ENCODE measurements around the gene SLC48A1. TPM values are rescaled to one million over a fixed set of nuclear protein-coding genes. Genes with fewer than 3 reads are reported as not detected.

The SLC48A1 gene
- total and polyA plus RNA-seq, 2 donors (not counting 3 experiments of a cell fraction or from before 2014, with no cell fraction given): 17.3 to 20.3 TPM

GRCh38 chr12:47748899-47749298, 24.1 kb upstream of the SLC48A1 start:
- Histone ChIP-seq H3K9ac (replicated peaks; ENCODE audit: extremely low read depth, insufficient read depth, low read length) (no peak overlapping the region), H3K9me3 (replicated peaks; ENCODE audit: control insufficient read depth, insufficient read depth, low read length) (no peaks in the 10 kb centered on the region), H4K20me1 (replicated peaks; ENCODE audit: control insufficient read depth, extremely low read depth, insufficient read depth, low read length) (no peaks in the 10 kb centered on the region), H3K79me2 (ENCODE audit: control insufficient read depth, insufficient read depth, low read length) (peaks cover 5% of the 10 kb centered on the region), H3K4me3 (replicated peaks in 1 of 3; ENCODE audit: insufficient read depth in 1 of 3, low read depth in 1 of 3, low read length in 3 of 3) (no peak overlapping the region), H3K27me3 (ENCODE audit: control insufficient read depth in 2 of 2, insufficient read depth in 2 of 2, low read length in 2 of 2) (no peaks in the 10 kb centered on the region), H3K36me3 (ENCODE audit: control insufficient read depth in 2 of 2, extremely low read depth in 1 of 2, insufficient read depth in 2 of 2, low read length in 2 of 2) (peaks cover 6 to 55% of the 10 kb centered on the region in 2 experiments), H3K9me1 (replicated peaks; ENCODE audit: control insufficient read depth, extremely low read depth, insufficient read depth, low read length) (no peaks in the 10 kb centered on the region), H3K27ac (ENCODE audit: insufficient read depth, low read depth, low read length) (no peak overlapping the region), H2AFZ (ENCODE audit: low read depth, low read length) (no peak overlapping the region), H3K4me1 (ENCODE audit: control insufficient read depth, extremely low read depth, insufficient read depth, low read length) (peaks cover 14% of the 10 kb centered on the region), H3K4me2 (ENCODE audit: insufficient read depth, low read length) (no peak overlapping the region)
- TF ChIP-seq FOS (IDR thresholded peaks at IDR 0.05; ENCODE audit: borderline replicate concordance, insufficient read depth, low read length) (no peak), JUN (IDR thresholded peaks at IDR 0.05; ENCODE audit: borderline replicate concordance, insufficient read depth, insufficient read length, low read depth) (no peak), EZH2 (IDR thresholded peaks at IDR 0.05; ENCODE audit: borderline replicate concordance, low read depth, low read length, severe bottlenecking) (no peak)
- BruUV-seq (replicated peaks): no TSS peak
- CTCF ChIA-PET: no interaction called here
- POLR2A ChIA-PET: no interaction called here
- intact Hi-C loops (cut with micrococcal nuclease) (no loop called here), dilution Hi-C loops (cut with MboI; ENCODE audit: extremely low pct_ligation_motif_present, low sequenced_read_pairs) (no loop called here)
- FAIRE-seq (no peak), DNase-seq (ENCODE audit: low read depth, low spot score) (no peak)

- FAIRE-seq (no peak), DNase-seq (ENCODE audit: low read depth, low spot score) (no peak)
- peaks cover 8% of the 10 kb centered on the region for H3K79me2 ChIP-seq (ENCODE audit: control insufficient read depth, insufficient read depth, low read length)
- H3K9ac ChIP-seq (replicated peaks; ENCODE audit: extremely low read depth, insufficient read depth, low read length): no peak overlapping the region
- H3K4me3 ChIP-seq (replicated peaks in 1 of 3; ENCODE audit: insufficient read depth in 1 of 3, low read depth in 1 of 3, low read length in 3 of 3): no peak overlapping the region
- H3K36me3 ChIP-seq (ENCODE audit: control insufficient read depth in 2 of 2, extremely low read depth in 1 of 2, insufficient read depth in 2 of 2, low read length in 2 of 2): peaks cover 6 to 55% of the 10 kb centered on the region in 2 experiments
- dilution Hi-C loops (cut with MboI; ENCODE audit: extremely low pct_ligation_motif_present, low sequenced_read_pairs) (no loop called here), intact Hi-C loops (cut with micrococcal nuclease) (no loop called here)
- peaks cover 28% of the 10 kb centered on the region for H3K4me1 ChIP-seq (ENCODE audit: control insufficient read depth, extremely low read depth, insufficient read depth, low read length)
- no peaks in the 10 kb centered on the region for H3K9me3 ChIP-seq (replicated peaks; ENCODE audit: control insufficient read depth, insufficient read depth, low read length)
- no peaks in the 10 kb centered on the region for H3K9me1 ChIP-seq (replicated peaks; ENCODE audit: control insufficient read depth, extremely low read depth, insufficient read depth, low read length)
- no peaks in the 10 kb centered on the region for H4K20me1 ChIP-seq (replicated peaks; ENCODE audit: control insufficient read depth, extremely low read depth, insufficient read depth, low read length)
- no peak overlapping the region for H2AFZ ChIP-seq (ENCODE audit: low read depth, low read length)
- H3K27me3 ChIP-seq (ENCODE audit: control insufficient read depth in 2 of 2, insufficient read depth in 2 of 2, low read length in 2 of 2): no peaks in the 10 kb centered on the region
- no peak overlapping the region for H3K27ac ChIP-seq (ENCODE audit: insufficient read depth, low read depth, low read length)
- no TSS peak for BruUV-seq (replicated peaks)
- no peak overlapping the region for H3K4me2 ChIP-seq (ENCODE audit: insufficient read depth, low read length)
- TF ChIP-seq POLR2A (IDR thresholded peaks at IDR 0.05; ENCODE audit: low read depth, low read length) (no peak), GATA2 (IDR thresholded peaks at IDR 0.05; ENCODE audit: insufficient read depth, insufficient read length, low read depth, low read length) (no peak), JUN (IDR thresholded peaks at IDR 0.05; ENCODE audit: borderline replicate concordance, insufficient read depth, insufficient read length, low read depth) (no peak), MYC (IDR thresholded peaks at IDR 0.05; ENCODE audit: low read depth, low read length) (no peak), EZH2 (IDR thresholded peaks at IDR 0.05; ENCODE audit: borderline replicate concordance, low read depth, low read length, severe bottlenecking) (no peak), MAX (IDR thresholded peaks at IDR 0.05; ENCODE audit: insufficient read depth, insufficient read length) (no peak), POLR2AphosphoS5 (IDR thresholded peaks at IDR 0.05; ENCODE audit: insufficient read depth, low read depth, low read length) (no peak), CTCF (IDR thresholded peaks at IDR 0.05; ENCODE audit: extremely low read depth in 1 of 2, insufficient read depth in 1 of 2, low read depth in 1 of 2, low read length in 2 of 2) (no peak), FOS (IDR thresholded peaks at IDR 0.05; ENCODE audit: borderline replicate concordance, insufficient read depth, low read length) (no peak)
- ChIA-PET CTCF (interaction anchor here (1.0 kb wide), 1 partner anchor 87 kb away, joined by 3 read pairs; no protein-coding TSS in a partner anchor), POLR2A (no interaction called here)
These were observed 22.7 kb upstream of the SLC48A1 start for GRCh38 chr12:47750229-47750798.

Data from endothelial cell of umbilical vein (primary cell).